Activated T-helper 1 cell treated with Interleukin-2 at 50 U/mL for 16 hours (primary cell): ENCODE results near the gene AUTS2.

ENCODE experiments used
- DNase-seq: peaks from one replicate; pipeline ENCODE4 v3.0.0-alpha.2; 2020; ENCODE audit warnings: low read depth

AUTS2 gene

GRCh38 chr7:69857014-69857413, 258.7 kb downstream of the AUTS2 start:
- no peak for DNase-seq

DNA sequence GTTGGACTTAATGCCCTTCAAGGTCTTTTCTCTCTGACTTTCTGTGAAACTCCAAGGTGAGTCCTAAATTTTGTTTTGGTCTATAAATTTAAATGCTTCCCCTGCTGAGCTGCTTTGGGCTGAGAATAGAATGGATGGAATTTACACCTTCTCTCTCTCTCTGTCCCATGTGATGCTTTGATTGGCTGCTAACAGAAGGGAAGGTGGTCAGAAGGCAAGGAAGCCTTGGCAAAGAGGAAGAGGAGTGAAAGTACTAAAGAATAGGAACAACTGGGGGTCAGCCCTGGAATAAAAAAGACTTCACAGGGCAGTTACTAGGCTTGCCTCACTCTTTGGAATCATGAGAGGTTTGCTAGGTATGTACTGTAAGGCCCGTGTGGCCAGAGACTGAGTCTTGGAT, 260.2 kb downstream of the AUTS2 start:
- DNase-seq, result no peak

DNA sequence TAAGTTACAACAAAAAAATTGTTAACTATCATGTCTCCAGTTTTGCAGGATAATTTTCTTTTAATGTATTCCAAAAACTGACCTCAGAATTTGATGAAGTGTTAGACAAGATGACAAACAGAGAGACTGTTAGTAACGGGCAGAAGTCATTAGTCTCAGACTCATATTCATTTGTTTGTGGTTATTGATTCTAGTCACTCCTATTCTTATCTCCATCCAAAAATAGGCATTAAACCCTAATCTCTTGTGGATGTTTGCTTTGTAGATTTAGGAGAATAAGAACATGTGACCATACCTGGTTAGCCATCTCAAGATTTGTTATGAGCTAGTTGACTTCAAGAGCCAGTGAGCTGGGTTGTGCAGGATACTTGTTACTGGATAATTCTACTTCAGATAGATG, 261.1 kb downstream of the AUTS2 start:
- no peak for DNase-seq

GRCh38 chr7:69860486-69860885, 262.2 kb downstream of the AUTS2 start:
- no peak for DNase-seq

GRCh38 chr7:69860941-69861622, 262.8 kb downstream of the AUTS2 start:
- DNase-seq, result no peak

DNA sequence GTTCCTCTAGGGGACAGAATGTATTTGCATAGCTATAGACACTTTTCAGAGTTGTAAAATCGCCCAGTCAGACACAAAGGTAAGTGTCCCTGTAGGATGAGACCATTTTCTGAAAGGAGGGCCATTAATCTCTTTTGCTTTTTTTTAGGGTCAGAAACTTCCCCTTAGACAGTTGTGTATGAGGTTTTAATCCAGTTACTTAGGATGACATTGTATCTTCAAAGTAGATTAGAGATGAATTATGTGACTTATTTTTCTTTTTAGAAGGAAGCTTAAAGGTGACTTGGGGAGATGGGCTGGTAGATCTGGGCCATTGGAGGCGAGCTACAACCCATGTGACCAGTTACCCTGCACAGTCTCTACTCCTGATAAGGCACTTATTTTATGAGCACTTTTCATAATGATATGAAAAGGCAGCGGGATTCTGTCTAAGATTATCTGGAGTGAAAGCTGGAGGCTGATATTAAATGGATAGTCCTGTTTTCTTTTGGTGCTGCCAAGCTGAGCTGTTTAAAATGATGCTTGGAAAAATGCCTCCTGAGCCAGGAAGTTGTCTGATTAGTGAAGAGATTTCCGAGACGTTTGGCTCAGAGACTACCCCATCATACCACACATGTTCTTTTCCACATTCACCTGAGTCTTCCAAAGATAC, 264.3 kb downstream of the AUTS2 start:
- DNase-seq, result no peak

GRCh38 chr7:69864274-69864673, 266.0 kb downstream of the AUTS2 start:
- no peak for DNase-seq

DNA sequence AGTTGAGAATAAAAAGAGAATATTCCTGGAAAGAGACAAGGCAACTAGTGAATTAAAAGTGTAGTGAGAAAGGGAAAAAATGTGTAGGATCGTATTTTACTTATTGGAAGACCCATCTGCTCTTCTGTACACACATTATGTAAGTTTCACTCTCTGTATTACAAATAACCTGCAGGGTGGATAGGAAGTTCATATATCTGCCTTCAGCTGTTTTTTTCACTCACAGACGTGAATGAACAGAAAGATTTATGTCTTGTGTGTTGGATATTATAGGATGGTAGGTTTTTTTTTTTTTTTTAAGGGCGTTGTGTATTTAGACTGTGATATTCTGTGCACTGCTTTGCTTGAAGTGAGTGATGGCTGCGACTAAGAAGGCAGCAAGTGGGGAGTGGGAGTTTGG, 266.5 kb downstream of the AUTS2 start:
- DNase-seq, result no peak

GRCh38 chr7:69868921-69869320, 270.6 kb downstream of the AUTS2 start:
- DNase-seq, result no peak

- no peak for DNase-seq
These were observed 273.1 kb downstream of the AUTS2 start for GRCh38 chr7:69871213-69871885.

DNA sequence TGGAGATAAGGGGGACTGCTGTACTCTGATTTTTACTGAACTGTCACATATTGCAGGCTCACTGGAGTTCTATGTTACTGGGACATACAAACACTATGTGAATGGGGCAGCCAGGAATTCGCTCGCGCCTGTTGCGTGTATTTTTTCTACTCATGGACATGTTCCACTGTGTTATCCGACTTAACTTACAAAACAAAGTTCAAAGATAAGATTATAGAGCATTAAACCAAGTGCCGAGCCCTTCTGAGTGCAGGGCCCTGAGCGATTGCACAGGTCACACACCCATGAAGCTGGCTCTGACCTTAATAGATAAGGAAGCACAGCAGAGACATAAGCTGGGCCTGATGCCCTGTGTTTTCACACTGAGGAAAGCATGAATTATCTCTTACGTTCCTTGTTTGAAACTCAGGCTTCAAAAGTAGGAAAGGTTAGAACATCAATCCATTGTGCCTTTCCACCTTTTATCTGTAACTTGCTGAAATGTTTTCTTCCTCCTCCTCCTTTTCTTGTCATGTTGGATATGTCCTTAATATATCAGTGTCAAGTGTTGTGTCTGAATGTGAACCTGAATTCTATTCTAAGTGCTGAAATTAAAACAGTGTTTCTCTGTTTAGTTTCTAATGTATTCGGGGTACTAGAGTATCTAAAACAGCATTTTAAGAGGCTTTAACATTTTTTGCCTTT, 273.8 kb downstream of the AUTS2 start:
- DNase-seq, result no peak

- DNase-seq, result no peak
These were observed 275.2 kb downstream of the AUTS2 start for GRCh38 chr7:69873512-69873911.

GRCh38 chr7:69878015-69878414, 279.7 kb downstream of the AUTS2 start:
- DNase-seq, result no peak

DNA sequence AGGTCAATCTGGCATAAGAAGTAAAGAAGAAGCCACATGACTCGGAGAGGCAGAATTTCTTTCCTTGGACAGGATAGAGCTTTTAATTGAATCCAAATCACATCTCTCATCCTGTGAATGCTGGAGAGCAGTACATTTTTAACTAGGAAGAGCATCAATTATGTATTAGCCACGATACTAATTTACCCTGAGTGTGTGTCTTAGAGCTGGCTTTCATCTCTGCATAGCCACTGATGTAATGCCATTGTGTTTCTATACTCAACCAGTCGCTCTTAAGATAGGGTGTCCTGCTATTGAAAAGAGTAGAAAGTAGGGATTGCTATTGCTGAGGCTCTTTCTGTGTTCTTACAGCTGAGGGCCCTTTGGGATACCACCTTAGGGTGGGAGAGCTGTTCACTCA, 280.3 kb downstream of the AUTS2 start:
- DNase-seq, result no peak

DNA sequence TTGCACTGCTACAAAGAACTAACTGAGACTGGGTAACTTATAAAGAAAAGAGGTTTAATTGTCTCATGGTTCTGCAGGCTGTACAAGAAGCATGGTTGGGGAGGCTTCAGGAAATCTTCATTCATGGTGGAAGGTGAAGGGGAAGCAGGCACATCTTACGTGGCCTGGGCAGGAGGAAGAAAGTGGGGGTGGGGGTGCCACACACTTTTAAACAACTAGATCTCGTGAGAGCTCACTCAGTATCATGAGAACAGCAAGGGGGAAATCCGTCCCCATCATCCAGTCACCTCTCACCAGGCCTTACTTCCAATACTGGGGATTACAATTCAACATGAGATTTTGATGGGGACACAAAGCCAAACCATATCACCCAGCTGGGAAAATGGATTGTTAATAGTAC, 281.7 kb downstream of the AUTS2 start:
- DNase-seq, result no peak

DNA sequence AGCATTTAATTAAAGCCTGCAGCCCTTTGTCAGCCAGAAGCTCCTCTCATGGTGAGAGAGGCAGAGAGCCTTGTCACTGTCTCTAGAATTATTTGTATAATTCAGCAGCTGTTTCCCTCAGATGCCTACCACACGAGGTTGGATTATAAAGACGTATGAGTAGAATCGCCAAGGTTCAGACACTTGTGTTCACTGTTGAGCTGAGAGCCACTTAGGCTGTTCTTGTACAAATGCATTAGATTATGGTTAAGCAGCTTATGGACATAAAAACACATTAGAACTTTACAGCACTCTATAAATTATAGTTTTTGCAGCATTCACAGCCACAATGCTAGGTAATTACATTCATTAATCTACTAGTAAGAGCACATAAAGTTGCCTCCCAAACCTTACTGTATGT, 282.6 kb downstream of the AUTS2 start:
- no peak for DNase-seq

- DNase-seq, result no peak
These were observed 284.0 kb downstream of the AUTS2 start for GRCh38 chr7:69882269-69882668.

DNA sequence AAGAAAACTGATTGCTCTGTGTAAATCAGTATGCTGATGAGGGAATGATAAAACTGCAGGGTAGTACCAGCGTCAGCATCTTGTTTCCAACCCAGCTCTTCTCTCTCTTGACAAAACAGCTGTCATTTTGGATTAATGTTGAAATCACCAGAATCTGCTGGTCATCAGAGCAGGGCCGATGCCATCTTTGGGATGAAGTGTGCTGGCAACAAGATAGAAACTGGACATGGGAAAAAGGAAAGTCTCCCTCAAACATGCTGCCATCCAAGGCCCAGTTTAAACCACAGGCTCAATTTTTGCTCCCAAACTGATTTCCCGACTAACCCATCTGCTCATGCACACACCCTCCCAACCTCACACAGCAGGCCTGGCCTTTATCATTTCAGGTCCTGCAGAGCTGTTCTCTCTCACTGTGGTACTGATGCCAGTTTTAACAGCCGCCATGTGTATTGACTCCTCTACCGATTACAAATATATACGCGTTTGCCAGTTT, 285.2 kb downstream of the AUTS2 start:
- DNase-seq, result no peak

DNA sequence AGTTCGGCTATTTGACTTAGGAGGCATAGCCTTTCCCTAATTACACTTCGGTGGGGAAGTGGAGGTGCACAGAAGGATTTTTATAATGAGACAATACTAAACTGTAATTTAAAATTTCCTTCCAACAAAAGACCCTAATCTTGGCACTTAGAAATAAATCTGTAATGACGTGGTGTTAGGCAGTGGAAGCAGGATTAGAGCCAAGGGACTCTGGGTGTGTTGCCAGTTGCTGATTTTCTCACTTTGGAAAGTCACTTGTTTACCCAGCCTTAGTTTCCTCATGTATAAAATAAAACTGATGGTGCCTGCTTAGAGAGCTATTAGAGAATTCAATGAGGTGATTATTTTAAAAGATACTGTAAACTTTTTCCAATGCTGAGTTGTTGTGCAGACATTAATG, 287.2 kb downstream of the AUTS2 start:
- DNase-seq, result no peak

DNA sequence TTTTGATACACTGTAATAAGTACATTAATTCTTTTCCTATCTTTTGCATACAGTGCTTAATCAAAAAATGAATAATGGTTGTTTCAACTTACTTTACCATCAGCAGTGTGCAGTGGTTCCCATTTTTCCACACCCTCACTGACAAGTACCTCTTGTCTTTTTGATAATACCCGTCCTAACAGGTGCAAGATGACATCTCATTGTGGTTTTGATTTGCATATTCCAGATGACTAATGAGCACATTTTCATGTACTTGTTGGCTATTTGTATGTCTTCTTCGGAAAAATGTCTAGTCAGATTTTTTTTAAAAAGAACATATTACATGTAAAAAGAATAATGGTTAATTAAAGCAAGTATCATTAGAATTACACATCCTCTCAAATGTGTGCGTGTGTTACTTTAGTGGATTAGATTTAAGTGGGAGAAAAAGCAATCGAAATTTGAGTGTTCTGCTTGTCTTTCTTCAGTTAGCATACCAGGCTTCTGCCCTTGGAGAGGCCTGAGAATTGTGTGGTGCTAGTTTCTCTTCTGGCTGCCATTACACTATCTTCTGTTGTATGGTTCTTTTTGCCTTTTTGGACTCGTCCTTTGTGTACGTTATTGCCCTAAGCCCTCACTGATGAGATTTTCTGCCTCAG, 291.2 kb downstream of the AUTS2 start:
- no peak for DNase-seq

- no peak for DNase-seq
These were observed 291.7 kb downstream of the AUTS2 start for GRCh38 chr7:69889976-69890351.

DNA sequence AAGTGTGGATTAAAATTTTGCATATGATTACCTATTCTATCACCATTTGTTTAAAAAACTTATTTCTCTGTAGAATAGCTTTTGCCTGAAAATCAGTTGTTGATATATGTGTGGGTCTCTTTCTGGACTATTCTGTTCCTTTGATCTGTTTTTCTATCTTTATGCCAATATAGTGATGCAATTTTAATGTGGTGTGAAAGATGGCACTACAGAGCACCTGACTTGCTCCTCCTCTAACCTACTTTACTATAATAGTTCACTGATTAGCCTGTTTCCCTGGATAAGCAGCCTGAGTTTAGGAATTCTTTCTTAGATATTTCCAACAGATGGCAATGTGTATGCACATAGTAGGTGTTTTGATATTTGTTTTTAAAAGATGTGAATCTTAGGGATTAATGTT, 294.5 kb downstream of the AUTS2 start:
- no peak for DNase-seq
